Right lobe of liver (tissue), 4 donors: ENCODE measurements around the gene SLC7A4.

Experiments
- POLR2A ChIP-seq: fragments of 450-650 bp; IDR thresholded peaks from one replicate; pipeline ENCODE4 v1.6.1; 2017; ENCODE audit warnings: antibody characterized with exemption, mild to moderate bottlenecking
- TF ChIP-seq, protein P1 (sequence below), 4 donors: fragments of 200-600 bp in 3 of 4; fragments of 450-650 bp in 1 of 4; IDR thresholded peaks; one replicate each; pipeline versions ENCODE4 v1.5.1 to v1.8.0; 2016 to 2022; ENCODE audit warnings: antibody characterized with exemption in 4 of 4, mild to moderate bottlenecking in 2 of 4
- donor health status: DM: no; HTN: no; CAD: no.
- donor health status: DM: no; HTN: no; CAD: no.
- donor health status: DM: no; HTN: yes; CAD: no.

DNA sequence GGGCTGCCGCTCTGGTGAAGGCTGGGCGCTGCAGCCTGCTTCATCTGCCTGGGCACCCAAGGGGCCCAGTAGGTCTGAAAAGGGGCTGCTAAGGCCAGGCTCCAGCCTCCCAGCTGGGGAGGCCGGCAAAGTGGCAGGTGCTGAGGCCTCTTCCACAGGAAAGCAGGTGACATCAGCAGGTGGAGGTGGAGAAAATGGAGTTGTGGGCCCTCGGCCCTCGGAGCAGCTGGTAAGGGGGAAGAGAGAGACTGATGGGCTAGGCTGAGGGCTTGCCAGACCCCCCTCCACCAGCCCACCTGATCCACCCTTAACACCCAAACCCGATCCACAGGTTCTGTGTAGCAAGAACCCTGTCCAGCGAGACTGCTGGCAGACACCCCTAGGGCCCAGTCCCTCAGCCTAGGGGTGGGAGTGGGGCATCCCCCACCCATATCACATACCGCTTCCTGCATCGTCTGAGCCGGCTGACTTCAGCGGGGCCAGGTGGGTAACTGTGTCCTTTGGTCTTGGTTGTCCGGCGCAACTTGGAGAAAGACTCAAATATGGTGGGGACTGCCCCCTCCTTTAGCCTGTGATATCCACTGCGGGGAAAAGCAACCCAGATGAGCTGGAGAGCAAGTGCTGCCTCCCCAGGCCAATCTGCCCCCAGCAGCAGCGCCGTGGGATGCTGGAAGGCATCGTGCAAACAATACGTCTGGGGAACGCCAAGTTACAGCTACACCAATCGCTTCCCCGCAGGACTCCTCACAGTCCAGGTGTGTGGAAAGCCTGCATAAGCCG is 32.0 kb downstream of the SLC7A4 start:
- TF ChIP-seq, protein P1, sequence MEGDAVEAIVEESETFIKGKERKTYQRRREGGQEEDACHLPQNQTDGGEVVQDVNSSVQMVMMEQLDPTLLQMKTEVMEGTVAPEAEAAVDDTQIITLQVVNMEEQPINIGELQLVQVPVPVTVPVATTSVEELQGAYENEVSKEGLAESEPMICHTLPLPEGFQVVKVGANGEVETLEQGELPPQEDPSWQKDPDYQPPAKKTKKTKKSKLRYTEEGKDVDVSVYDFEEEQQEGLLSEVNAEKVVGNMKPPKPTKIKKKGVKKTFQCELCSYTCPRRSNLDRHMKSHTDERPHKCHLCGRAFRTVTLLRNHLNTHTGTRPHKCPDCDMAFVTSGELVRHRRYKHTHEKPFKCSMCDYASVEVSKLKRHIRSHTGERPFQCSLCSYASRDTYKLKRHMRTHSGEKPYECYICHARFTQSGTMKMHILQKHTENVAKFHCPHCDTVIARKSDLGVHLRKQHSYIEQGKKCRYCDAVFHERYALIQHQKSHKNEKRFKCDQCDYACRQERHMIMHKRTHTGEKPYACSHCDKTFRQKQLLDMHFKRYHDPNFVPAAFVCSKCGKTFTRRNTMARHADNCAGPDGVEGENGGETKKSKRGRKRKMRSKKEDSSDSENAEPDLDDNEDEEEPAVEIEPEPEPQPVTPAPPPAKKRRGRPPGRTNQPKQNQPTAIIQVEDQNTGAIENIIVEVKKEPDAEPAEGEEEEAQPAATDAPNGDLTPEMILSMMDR (IDR thresholded peaks at IDR 0.05), result no peak
- no peak for TF ChIP-seq POLR2A
